Neuronal stem cell (in vitro differentiated cells): ENCODE results near the gene HPGDS.
A peak's percentile ranks its signal among the peaks of the same experiment; 100 is the strongest.

Experiments used
- DNase-seq: peaks from one replicate; pipeline ENCODE4 v3.0.0-alpha.2; 2013; ENCODE audit warnings: low spot score
- H2AFZ ChIP-seq: one replicate; pipeline ENCODE4 v1.6.1; 2013; ENCODE audit warnings: mild to moderate bottlenecking, low read length, inconsistent platforms
- H2AK5ac ChIP-seq: 2 replicates; pipeline ENCODE4 v1.6.1; 2013; ENCODE audit warnings: low read depth, mild to moderate bottlenecking, inconsistent platforms, low read length, moderate library complexity, mixed read lengths
- H2BK120ac ChIP-seq: 2 replicates; pipeline ENCODE4 v1.6.1; 2013; ENCODE audit warnings: low read depth, mild to moderate bottlenecking, inconsistent platforms, low read length, moderate library complexity, mixed read lengths
- H2BK12ac ChIP-seq: one replicate; pipeline ENCODE4 v1.6.1; 2013; ENCODE audit warnings: low read length, inconsistent platforms
- H2BK15ac ChIP-seq: 2 replicates; pipeline ENCODE4 v1.6.1; 2013; ENCODE audit warnings: mild to moderate bottlenecking, low read length, inconsistent platforms, mixed read lengths
- H2BK5ac ChIP-seq: one replicate; pipeline ENCODE4 v1.6.1; 2013; ENCODE audit warnings: inconsistent platforms, mild to moderate bottlenecking, low read length, moderate library complexity
- H3K14ac ChIP-seq: one replicate; pipeline ENCODE4 v1.6.1; 2013; ENCODE audit warnings: low read length, inconsistent platforms
- H3K18ac ChIP-seq: 2 replicates; pipeline ENCODE4 v1.6.1; 2013; ENCODE audit warnings: low read length, inconsistent platforms
- H3K23ac ChIP-seq: 2 replicates; pipeline ENCODE4 v1.6.1; 2013; ENCODE audit warnings: low read depth, mild to moderate bottlenecking, mixed read lengths, low read length, inconsistent platforms; ENCODE audit not compliant: poor library complexity
- H3K27ac ChIP-seq: replicated peaks from 3 replicates; pipeline ENCODE4 v1.5.1; 2013; ENCODE audit warnings: low read length, inconsistent platforms
- H3K27me3 ChIP-seq, 3 experiments: 2 replicates each; pipeline ENCODE4 v1.6.1; 2013; ENCODE audit warnings: low read length in 3 of 3, mild to moderate bottlenecking in 2 of 3, inconsistent platforms in 1 of 3, low read depth in 1 of 3, mixed read lengths in 1 of 3, moderate library complexity in 1 of 3; ENCODE audit not compliant: control insufficient read depth in 3 of 3, insufficient read depth in 3 of 3
- H3K36me3 ChIP-seq, 2 donors: replicated peaks in 1 of 2; 2 replicates each; pipeline ENCODE4 v1.6.1; 2013; ENCODE audit warnings: low read length in 2 of 2; ENCODE audit not compliant: control insufficient read depth in 2 of 2, insufficient read depth in 2 of 2
- H3K4ac ChIP-seq: 2 replicates; pipeline ENCODE4 v1.6.1; 2013; ENCODE audit warnings: inconsistent platforms, mild to moderate bottlenecking, low read length, moderate library complexity
- H3K4me1 ChIP-seq, 2 donors: 1 replicate in 1 of 2; 2 replicates in 1 of 2; pipeline ENCODE4 v1.6.1; 2013; ENCODE audit warnings: low read length in 2 of 2, low read depth in 1 of 2; ENCODE audit not compliant: control insufficient read depth in 2 of 2, insufficient read depth in 1 of 2
- H3K4me2 ChIP-seq: one replicate; pipeline ENCODE4 v1.6.1; 2013; ENCODE audit warnings: mild to moderate bottlenecking, low read length, inconsistent platforms; ENCODE audit not compliant: insufficient read depth, poor library complexity, severe bottlenecking
- H3K4me3 ChIP-seq, 2 donors: 2 replicates each; pipeline ENCODE4 v1.5.1; 2013; ENCODE audit warnings: low read length in 2 of 2, mild to moderate bottlenecking in 2 of 2, inconsistent platforms in 1 of 2, moderate library complexity in 1 of 2
- H3K79me1 ChIP-seq: one replicate; pipeline ENCODE4 v1.6.1; 2013; ENCODE audit warnings: low read depth, mild to moderate bottlenecking, inconsistent platforms, low read length, moderate library complexity
- H3K9ac ChIP-seq: one replicate; pipeline ENCODE4 v1.6.1; 2013; ENCODE audit warnings: mild to moderate bottlenecking, low read depth, low read length, inconsistent platforms; ENCODE audit not compliant: poor library complexity
- H3K9me3 ChIP-seq, 2 donors: replicated peaks in 1 of 2; 2 replicates each; pipeline versions ENCODE3 to v1.6.1; 2013; ENCODE audit warnings: low read length in 2 of 2, mild to moderate bottlenecking in 2 of 2, inconsistent platforms in 1 of 2, low read depth in 1 of 2, mixed read lengths in 1 of 2, moderate library complexity in 1 of 2; ENCODE audit not compliant: control insufficient read depth in 2 of 2, insufficient read depth in 1 of 2
- H4K8ac ChIP-seq: one replicate; pipeline ENCODE4 v1.6.1; 2013; ENCODE audit warnings: low read depth, mild to moderate bottlenecking, inconsistent platforms, low read length, moderate library complexity
- H4K91ac ChIP-seq: one replicate; pipeline ENCODE4 v1.6.1; 2013; ENCODE audit warnings: low read length, low read depth, mild to moderate bottlenecking, inconsistent platforms; ENCODE audit not compliant: poor library complexity
- WGBS, 2 donors: extraction: QIAGEN DNeasy Blood & Tissue Kit; methylation state at CpG; one replicate each; pipeline ENCODE4 v1.1.7; 2013; ENCODE audit warnings: missing lambda C conversion rate in 2 of 2, mixed read lengths in 1 of 2; ENCODE audit not compliant: insufficient read length in 2 of 2, insufficient replicate concordance in 1 of 2; ENCODE audit errors: extremely low coverage in 2 of 2; 5-methylcytosine and 5-hydroxymethylcytosine counted together

HPGDS gene

GRCh38 chr4:94375364-94375763 is 32.7 kb upstream of the HPGDS start:
- H2AK5ac ChIP-seq, result no peak overlapping the region
- H2BK5ac ChIP-seq, result no peak overlapping the region
- no peak overlapping the region for H4K91ac ChIP-seq
- no peak overlapping the region for H3K4me2 ChIP-seq
- no peak overlapping the region for H2AFZ ChIP-seq
- peak overlapping the region; percentile 28 for H3K18ac ChIP-seq
- H3K4me1 ChIP-seq, result no peaks in the 10 kb centered on the region
- no peak overlapping the region for H3K4ac ChIP-seq
- no peak overlapping the region for H3K23ac ChIP-seq
- WGBS, 2 donors, result no CpG with 5 or more reads among the region's 3 CpGs
- H3K9me3 ChIP-seq, result no peaks in the 10 kb centered on the region
- H3K9ac ChIP-seq, result no peak overlapping the region
- H3K27ac ChIP-seq, result no peak overlapping the region
- H2BK120ac ChIP-seq, result no peak overlapping the region
- H3K36me3 ChIP-seq, result no peaks in the 10 kb centered on the region
- H4K8ac ChIP-seq, result no peak overlapping the region
- H3K27me3 ChIP-seq, result peaks cover 0 to under 1% (median 0%) of the 10 kb centered on the region in 3 experiments
- H3K14ac ChIP-seq, result peak overlapping the region; percentile 38
- no peak overlapping the region for H3K4me3 ChIP-seq
- no peak overlapping the region for H2BK15ac ChIP-seq
- no peaks in the 10 kb centered on the region for H3K79me1 ChIP-seq
- no peak overlapping the region for H2BK12ac ChIP-seq
- no peak for DNase-seq

- H2BK15ac ChIP-seq, result no peak overlapping the region
- H3K4me3 ChIP-seq, result no peak overlapping the region
- H3K9me3 ChIP-seq, result no peaks in the 10 kb centered on the region
- no peak overlapping the region for H3K23ac ChIP-seq
- H2BK120ac ChIP-seq, result no peak overlapping the region
- no peak for DNase-seq
- H3K9ac ChIP-seq, result no peak overlapping the region
- no peak overlapping the region for H3K4ac ChIP-seq
- no peak overlapping the region for H3K18ac ChIP-seq
- no peaks in the 10 kb centered on the region for H3K79me1 ChIP-seq
- H2AFZ ChIP-seq, result no peak overlapping the region
- H2BK5ac ChIP-seq, result no peak overlapping the region
- H3K4me1 ChIP-seq, result no peaks in the 10 kb centered on the region
- H3K36me3 ChIP-seq, result no peaks in the 10 kb centered on the region
- H2BK12ac ChIP-seq, result no peak overlapping the region
- no peak overlapping the region for H3K14ac ChIP-seq
- H4K91ac ChIP-seq, result no peak overlapping the region
- peaks cover 0 to 2% (median 0%) of the 10 kb centered on the region in 3 experiments for H3K27me3 ChIP-seq
- H2AK5ac ChIP-seq, result no peak overlapping the region
- WGBS, 2 donors, result no CpG with 5 or more reads among the region's 3 CpGs
- no peak overlapping the region for H3K27ac ChIP-seq
- H4K8ac ChIP-seq, result no peak overlapping the region
- H3K4me2 ChIP-seq, result no peak overlapping the region
Observed at GRCh38 chr4:94373752-94374151, 31.1 kb upstream of the HPGDS start.

GRCh38 chr4:94372991-94373390 is 30.4 kb upstream of the HPGDS start:
- Histone ChIP-seq H3K18ac (no peak overlapping the region), H2AK5ac (no peak overlapping the region), H3K9me3 (no peaks in the 10 kb centered on the region), H4K8ac (no peak overlapping the region), H3K4ac (no peak overlapping the region), H3K4me1 (no peaks in the 10 kb centered on the region), H3K14ac (no peak overlapping the region), H3K4me3 (no peak overlapping the region), H2BK120ac (no peak overlapping the region), H3K79me1 (no peaks in the 10 kb centered on the region), H3K9ac (no peak overlapping the region), H3K36me3 (no peaks in the 10 kb centered on the region), H2BK15ac (no peak overlapping the region), H2AFZ (no peak overlapping the region), H2BK12ac (no peak overlapping the region), H4K91ac (no peak overlapping the region), H3K27ac (no peak overlapping the region), H3K4me2 (no peak overlapping the region), H3K27me3 (peaks cover 0 to 2% (median 0%) of the 10 kb centered on the region in 3 experiments), H3K23ac (no peak overlapping the region), H2BK5ac (no peak overlapping the region)
- no peak for DNase-seq
- no CpG with 5 or more reads among the region's 3 CpGs for WGBS, 2 donors

- H2AFZ ChIP-seq, result no peak overlapping the region
- H3K36me3 ChIP-seq, result no peaks in the 10 kb centered on the region
- no peaks in the 10 kb centered on the region for H3K4me1 ChIP-seq
- no peak overlapping the region for H3K4ac ChIP-seq
- no peak overlapping the region for H4K91ac ChIP-seq
- H3K4me3 ChIP-seq, result no peak overlapping the region
- no peak overlapping the region for H3K18ac ChIP-seq
- no peak overlapping the region for H2BK12ac ChIP-seq
- H3K27ac ChIP-seq, result no peak overlapping the region
- WGBS, 2 donors, result no CpG with 5 or more reads among the region's 4 CpGs
- DNase-seq, result no peak
- H3K9me3 ChIP-seq, result no peaks in the 10 kb centered on the region
- no peak overlapping the region for H2BK15ac ChIP-seq
- H3K9ac ChIP-seq, result no peak overlapping the region
- no peak overlapping the region for H4K8ac ChIP-seq
- no peak overlapping the region for H3K4me2 ChIP-seq
- no peak overlapping the region for H3K23ac ChIP-seq
- no peak overlapping the region for H2BK5ac ChIP-seq
- H2AK5ac ChIP-seq, result no peak overlapping the region
- no peak overlapping the region for H3K14ac ChIP-seq
- H3K79me1 ChIP-seq, result no peaks in the 10 kb centered on the region
- H3K27me3 ChIP-seq, result peaks cover 0 to 2% (median 0%) of the 10 kb centered on the region in 3 experiments
- H2BK120ac ChIP-seq, result no peak overlapping the region
Observed at GRCh38 chr4:94372228-94372978, 29.8 kb upstream of the HPGDS start.
